ENCODE results near the gene RET.

Gene RET

DNA sequence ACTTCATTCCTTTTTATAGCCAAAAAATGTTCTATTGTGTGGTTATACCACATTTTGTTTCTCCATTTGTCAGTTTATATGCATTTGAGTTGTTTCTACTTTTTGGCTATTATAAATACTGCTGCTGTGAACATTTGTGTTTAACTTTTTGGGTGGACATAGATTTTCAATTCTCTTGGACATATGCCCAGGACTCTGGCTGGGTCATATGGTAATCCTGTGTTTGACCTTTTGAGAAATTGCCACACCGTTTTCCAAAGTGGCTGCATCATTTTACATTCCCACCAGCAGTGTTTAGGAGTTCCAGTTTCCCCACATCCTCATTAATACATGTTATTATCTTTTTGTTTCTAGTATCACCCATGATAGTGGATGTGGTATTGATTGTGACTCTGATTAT, 100.7 kb downstream of the RET start:
- no peak for DNase-seq

All from DMS79 (cell line).